ENCODE measurements around the gene CAPN13.

- no peak for TF ChIP-seq CTCF (IDR thresholded peaks at IDR 0.05; ENCODE audit: low read depth, low read length)
- no peak for TF ChIP-seq MAX (IDR thresholded peaks at IDR 0.05; ENCODE audit: low read depth, low read length)
These were observed 99.8 kb downstream of the CAPN13 start for GRCh38 chr2:30707304-30707903.
